Caco-2 (cell line): ENCODE results near the gene MON2. TPM values are rescaled to one million over a fixed set of nuclear protein-coding genes. Genes with fewer than 3 reads are reported as not detected.

ENCODE experiments used
- BruUV-seq: library from RNA; stranded (reverse); fragments of 400-500 nt; replicated peaks from 2 replicates; lab custom pipeline; 2021; lab: Mats Ljungman, UMichigan
- CTCF ChIA-PET: fragments of 300-600 bp; sonication (Branson Sonifier 250); formaldehyde crosslinking; loops from one replicate; lab custom pipeline; 2022; ENCODE audit warnings: antibody characterized with exemption; lab: Charles Lee
- POLR2A ChIA-PET: fragments of 300-600 bp; sonication (Branson Sonifier 250); formaldehyde crosslinking; loops from one replicate; lab custom pipeline; 2022; ENCODE audit warnings: antibody characterized with exemption; lab: Charles Lee
- DNase-seq, 2 experiments: peaks; one replicate each; pipeline versions ENCODE4 v3.0.0 to v3.0.0-alpha.2; 2020 to 2022
- H3K27me3 ChIP-seq: replicated peaks from 2 replicates; pipeline ENCODE4 v1.6.0; 2011; ENCODE audit warnings: low read length; ENCODE audit not compliant: control insufficient read depth, insufficient read depth
- H3K36me3 ChIP-seq: 2 replicates; pipeline ENCODE4 v1.5.1; 2011; ENCODE audit warnings: low read length; ENCODE audit not compliant: control insufficient read depth, insufficient read depth
- H3K4me1 ChIP-seq: fragments of 250-450 bp; sonication (Bioruptor Pico); 2 replicates; pipeline ENCODE4 v1.5.1; 2020; ENCODE audit warnings: mild to moderate bottlenecking
- H3K4me3 ChIP-seq: 2 replicates; pipeline ENCODE4 v1.5.1; 2011; ENCODE audit warnings: low read depth, mild to moderate bottlenecking, control low read depth, low read length
- H3K9me3 ChIP-seq: fragments of 250-450 bp; sonication (Bioruptor Pico); 2 replicates; pipeline ENCODE4 v1.5.1; 2020; ENCODE audit warnings: mild to moderate bottlenecking, moderate library complexity
- H3K27ac Mint-ChIP-seq: one replicate; pipeline ENCODE4 v1.8.0; 2022; ENCODE audit warnings: mixed read lengths; ENCODE audit not compliant: unreplicated experiment
- H3K27me3 Mint-ChIP-seq: one replicate; pipeline ENCODE4 v1.8.0; 2022; ENCODE audit warnings: mixed read lengths; ENCODE audit not compliant: insufficient read depth, unreplicated experiment
- H3K36me3 Mint-ChIP-seq: one replicate; pipeline ENCODE4 v1.8.0; 2022; ENCODE audit warnings: mild to moderate bottlenecking, mixed read lengths; ENCODE audit not compliant: insufficient read depth, unreplicated experiment
- H3K4me1 Mint-ChIP-seq: one replicate; pipeline ENCODE4 v1.8.0; 2022; ENCODE audit warnings: low read depth, mixed read lengths; ENCODE audit not compliant: unreplicated experiment
- H3K4me3 Mint-ChIP-seq: one replicate; pipeline ENCODE4 v1.8.0; 2022; ENCODE audit warnings: mild to moderate bottlenecking, moderate library complexity, mixed read lengths; ENCODE audit not compliant: unreplicated experiment
- H3K9me3 Mint-ChIP-seq: one replicate; pipeline ENCODE4 v1.8.0; 2022; ENCODE audit warnings: mixed read lengths; ENCODE audit not compliant: unreplicated experiment
- intact Hi-C: fragments of 100-400 bp; cut with micrococcal nuclease; formaldehyde crosslinking; loops from one replicate; pipeline ENCODE4 v1.10.0; 2022; ENCODE audit not compliant: unreplicated experiment
- total RNA-seq: library from RNA; stranded (reverse); gene quantifications from 2 replicates; pipeline ENCODE4 v1.2.3, GENCODE V29; 2022
- TF ChIP-seq, protein P1 (sequence below), 2 experiments: fragments of 200-600 bp in 1 of 2; IDR thresholded peaks; 1 replicate in 1 of 2; 2 replicates in 1 of 2; pipeline versions ENCODE4 v1.5.1 to v1.8.0; 2011 to 2022; ENCODE audit warnings: antibody characterized with exemption in 1 of 2, control low read depth in 1 of 2, inconsistent platforms in 1 of 2, low read depth in 1 of 2, low read length in 1 of 2, mild to moderate bottlenecking in 1 of 2, moderate library complexity in 1 of 2; ENCODE audit not compliant: insufficient read depth in 1 of 2, severe bottlenecking in 1 of 2, unreplicated experiment in 1 of 2

The MON2 gene
- total RNA-seq, 1 experiment from 2014 or later, result 30.8 TPM

DNA sequence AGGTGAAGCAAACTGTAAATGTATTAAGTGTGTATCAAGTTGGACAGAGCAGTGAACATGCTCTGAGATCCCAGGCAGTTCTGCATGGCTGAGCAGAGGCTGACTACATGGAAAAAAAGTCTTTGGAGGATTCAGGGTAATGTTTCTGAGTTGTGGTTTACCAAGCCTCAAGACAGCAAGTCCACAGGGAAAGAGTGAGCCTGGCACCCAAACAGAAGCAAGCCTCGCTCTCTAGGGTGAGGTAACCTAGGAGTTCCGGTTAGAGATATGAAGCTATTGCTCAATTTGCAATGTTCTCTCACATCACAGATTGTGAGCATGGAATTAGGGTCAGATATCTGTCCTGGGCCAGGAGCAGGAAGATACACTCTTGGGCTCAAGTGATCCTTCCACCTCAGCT is 158.6 kb downstream of the MON2 start:
- TF ChIP-seq, protein P1, sequence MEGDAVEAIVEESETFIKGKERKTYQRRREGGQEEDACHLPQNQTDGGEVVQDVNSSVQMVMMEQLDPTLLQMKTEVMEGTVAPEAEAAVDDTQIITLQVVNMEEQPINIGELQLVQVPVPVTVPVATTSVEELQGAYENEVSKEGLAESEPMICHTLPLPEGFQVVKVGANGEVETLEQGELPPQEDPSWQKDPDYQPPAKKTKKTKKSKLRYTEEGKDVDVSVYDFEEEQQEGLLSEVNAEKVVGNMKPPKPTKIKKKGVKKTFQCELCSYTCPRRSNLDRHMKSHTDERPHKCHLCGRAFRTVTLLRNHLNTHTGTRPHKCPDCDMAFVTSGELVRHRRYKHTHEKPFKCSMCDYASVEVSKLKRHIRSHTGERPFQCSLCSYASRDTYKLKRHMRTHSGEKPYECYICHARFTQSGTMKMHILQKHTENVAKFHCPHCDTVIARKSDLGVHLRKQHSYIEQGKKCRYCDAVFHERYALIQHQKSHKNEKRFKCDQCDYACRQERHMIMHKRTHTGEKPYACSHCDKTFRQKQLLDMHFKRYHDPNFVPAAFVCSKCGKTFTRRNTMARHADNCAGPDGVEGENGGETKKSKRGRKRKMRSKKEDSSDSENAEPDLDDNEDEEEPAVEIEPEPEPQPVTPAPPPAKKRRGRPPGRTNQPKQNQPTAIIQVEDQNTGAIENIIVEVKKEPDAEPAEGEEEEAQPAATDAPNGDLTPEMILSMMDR (IDR thresholded peaks at IDR 0.05; ENCODE audit: insufficient read depth in 1 of 2, low read depth in 1 of 2, low read length in 1 of 2, severe bottlenecking in 1 of 2, unreplicated experiment in 1 of 2), result no peak
- intact Hi-C loops, result no loop called here
- Histone ChIP-seq H3K9me3 (no peaks in the 10 kb centered on the region), H3K27me3 (no peaks in the 10 kb centered on the region), H3K4me1 (no peaks in the 10 kb centered on the region), H3K4me3 (no peak overlapping the region), H3K36me3 (no peaks in the 10 kb centered on the region)
- no TSS peak for BruUV-seq
- no peak for DNase-seq
- Mint-ChIP-seq H3K9me3 (no peaks in the 10 kb centered on the region), H3K4me1 (no peaks in the 10 kb centered on the region), H3K36me3 (no peaks in the 10 kb centered on the region), H3K4me3 (no peak overlapping the region), H3K27ac (no peak overlapping the region), H3K27me3 (no peaks in the 10 kb centered on the region)
- ChIA-PET POLR2A (no interaction called here), CTCF (no interaction called here)

DNA sequence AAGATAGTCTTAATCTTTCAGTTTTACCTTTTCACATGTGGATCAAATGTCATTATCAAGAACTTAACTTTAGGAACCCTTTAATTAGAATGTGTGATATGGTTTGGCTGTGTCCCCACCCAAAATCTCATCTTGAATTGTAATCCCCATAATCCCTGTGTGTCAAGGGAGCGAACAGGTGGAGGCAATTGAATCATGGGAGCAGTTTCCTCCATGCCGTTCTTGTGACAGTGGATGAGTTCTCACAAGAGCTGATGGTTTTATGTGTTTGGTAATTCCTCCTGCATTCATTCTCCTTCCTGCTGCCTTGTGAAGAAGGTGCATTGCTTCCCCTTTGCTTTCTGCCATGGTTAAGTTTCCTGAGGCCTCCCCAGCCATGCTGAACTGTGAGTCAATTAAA is 160.6 kb downstream of the MON2 start:
- Mint-ChIP-seq H3K9me3 (no peaks in the 10 kb centered on the region), H3K36me3 (no peaks in the 10 kb centered on the region), H3K4me3 (no peak overlapping the region), H3K4me1 (no peaks in the 10 kb centered on the region), H3K27ac (no peak overlapping the region), H3K27me3 (no peaks in the 10 kb centered on the region)
- Histone ChIP-seq H3K4me1 (no peaks in the 10 kb centered on the region), H3K27me3 (no peaks in the 10 kb centered on the region), H3K9me3 (no peaks in the 10 kb centered on the region), H3K4me3 (no peak overlapping the region), H3K36me3 (no peaks in the 10 kb centered on the region)
- no peak for DNase-seq
- ChIA-PET CTCF (no interaction called here), POLR2A (no interaction called here)
- BruUV-seq, result no TSS peak
- intact Hi-C loops, result no loop called here
- TF ChIP-seq, protein P1 (IDR thresholded peaks at IDR 0.05; ENCODE audit: insufficient read depth in 1 of 2, low read depth in 1 of 2, low read length in 1 of 2, severe bottlenecking in 1 of 2, unreplicated experiment in 1 of 2), result no peak

DNA sequence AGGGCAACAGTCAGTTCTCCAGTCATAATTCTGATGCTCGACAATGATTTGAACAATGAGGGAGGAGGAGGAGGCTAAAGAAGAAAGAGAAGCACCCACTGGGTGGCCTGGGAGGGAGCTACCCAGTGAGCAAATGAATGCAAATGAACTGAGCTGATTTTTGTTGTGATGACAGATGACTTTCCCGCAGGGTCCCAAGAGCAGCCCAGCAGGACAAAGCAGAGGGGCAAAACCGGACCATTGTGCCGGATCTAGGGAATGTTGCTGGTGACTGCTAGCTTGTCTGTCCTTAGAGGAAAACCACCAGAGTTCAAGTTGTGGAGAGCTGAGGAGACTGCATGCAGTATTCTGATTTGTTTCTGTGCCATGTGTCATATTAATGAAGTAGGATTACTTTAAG is 162.8 kb downstream of the MON2 start:
- no peaks in the 10 kb centered on the region for H3K4me1 Mint-ChIP-seq
- CTCF ChIA-PET, result no interaction called here

More for the DNA sequence above, 162.8 kb downstream of the MON2 start:
- Histone ChIP-seq H3K4me3 (no peak overlapping the region), H3K27me3 (no peaks in the 10 kb centered on the region), H3K9me3 (no peaks in the 10 kb centered on the region), H3K4me1 (no peaks in the 10 kb centered on the region), H3K36me3 (no peaks in the 10 kb centered on the region)
- no TSS peak for BruUV-seq
- DNase-seq, result no peak
- POLR2A ChIA-PET, result no interaction called here
- TF ChIP-seq, protein P1 (IDR thresholded peaks at IDR 0.05; ENCODE audit: insufficient read depth in 1 of 2, low read depth in 1 of 2, low read length in 1 of 2, severe bottlenecking in 1 of 2, unreplicated experiment in 1 of 2), result no peak
- no peak overlapping the region for H3K4me3 Mint-ChIP-seq
- intact Hi-C loops, result no loop called here
- no peaks in the 10 kb centered on the region for H3K9me3 Mint-ChIP-seq
- H3K27ac Mint-ChIP-seq, result no peak overlapping the region
- H3K36me3 Mint-ChIP-seq, result no peaks in the 10 kb centered on the region
- no peaks in the 10 kb centered on the region for H3K27me3 Mint-ChIP-seq
